Vagina (tissue), 2 donors: ENCODE results near the gene IFT122.

ENCODE experiments used
- POLR2A ChIP-seq, 2 donors: fragments of 450-650 bp; IDR thresholded peaks; one replicate each; pipeline ENCODE4 v1.6.1; 2017; ENCODE audit warnings: antibody characterized with exemption in 2 of 2, mild to moderate bottlenecking in 2 of 2, moderate library complexity in 2 of 2
- POLR2AphosphoS5 ChIP-seq, 2 donors: sonication (generic); formaldehyde crosslinking; IDR thresholded peaks; one replicate each; pipeline ENCODE4 v1.9.0; 2017; ENCODE audit warnings: antibody characterized with exemption in 2 of 2, mild to moderate bottlenecking in 2 of 2, low read depth in 1 of 2; ENCODE audit not compliant: insufficient read depth in 1 of 2
- TF ChIP-seq, protein P1 (sequence below), 3 experiments: fragments of 450-650 bp in 2 of 3; fragments of 200-600 bp in 1 of 3; sonication (generic) in 1 of 3; IDR thresholded peaks; one replicate each; pipeline ENCODE4 v1.5.1; 2017 to 2019; ENCODE audit warnings: antibody characterized with exemption in 3 of 3, mild to moderate bottlenecking in 2 of 3, moderate library complexity in 2 of 3

DNA sequence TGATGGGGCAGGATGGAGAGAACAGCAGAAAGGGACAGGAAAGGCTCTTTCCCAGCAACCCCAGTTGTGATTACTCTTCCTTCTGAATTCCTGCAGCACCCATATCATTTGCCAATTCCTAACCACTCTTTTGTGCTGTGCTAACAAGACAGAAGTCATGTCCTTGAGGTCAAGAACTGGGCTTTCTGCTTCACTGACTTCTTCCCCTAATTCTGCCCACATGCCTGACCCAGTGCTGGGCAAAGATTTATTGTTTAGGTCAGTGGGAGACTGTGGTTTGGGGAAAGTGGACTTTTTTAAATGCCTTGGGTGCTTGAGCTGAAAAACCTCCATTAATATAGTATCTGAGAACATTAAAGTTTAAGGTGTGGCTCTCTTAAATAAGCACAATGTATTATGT lies 7.4 kb upstream of the IFT122 start:
- TF ChIP-seq, protein P1, sequence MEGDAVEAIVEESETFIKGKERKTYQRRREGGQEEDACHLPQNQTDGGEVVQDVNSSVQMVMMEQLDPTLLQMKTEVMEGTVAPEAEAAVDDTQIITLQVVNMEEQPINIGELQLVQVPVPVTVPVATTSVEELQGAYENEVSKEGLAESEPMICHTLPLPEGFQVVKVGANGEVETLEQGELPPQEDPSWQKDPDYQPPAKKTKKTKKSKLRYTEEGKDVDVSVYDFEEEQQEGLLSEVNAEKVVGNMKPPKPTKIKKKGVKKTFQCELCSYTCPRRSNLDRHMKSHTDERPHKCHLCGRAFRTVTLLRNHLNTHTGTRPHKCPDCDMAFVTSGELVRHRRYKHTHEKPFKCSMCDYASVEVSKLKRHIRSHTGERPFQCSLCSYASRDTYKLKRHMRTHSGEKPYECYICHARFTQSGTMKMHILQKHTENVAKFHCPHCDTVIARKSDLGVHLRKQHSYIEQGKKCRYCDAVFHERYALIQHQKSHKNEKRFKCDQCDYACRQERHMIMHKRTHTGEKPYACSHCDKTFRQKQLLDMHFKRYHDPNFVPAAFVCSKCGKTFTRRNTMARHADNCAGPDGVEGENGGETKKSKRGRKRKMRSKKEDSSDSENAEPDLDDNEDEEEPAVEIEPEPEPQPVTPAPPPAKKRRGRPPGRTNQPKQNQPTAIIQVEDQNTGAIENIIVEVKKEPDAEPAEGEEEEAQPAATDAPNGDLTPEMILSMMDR (IDR thresholded peaks at IDR 0.05): no peak
- no peak for TF ChIP-seq POLR2A (IDR thresholded peaks at IDR 0.05)
- TF ChIP-seq POLR2AphosphoS5 (IDR thresholded peaks at IDR 0.05; ENCODE audit: insufficient read depth in 1 of 2, low read depth in 1 of 2): no peak
